Endothelial cell of hepatic sinusoid (primary cell): ENCODE results near the gene DBNL.

Experiments used
- in situ Hi-C: cut with HindIII; loops from 2 replicates; pipeline ENCODE4 v1.10.0; 2017; ENCODE audit warnings: low sequenced_read_pairs

The DBNL gene

DNA sequence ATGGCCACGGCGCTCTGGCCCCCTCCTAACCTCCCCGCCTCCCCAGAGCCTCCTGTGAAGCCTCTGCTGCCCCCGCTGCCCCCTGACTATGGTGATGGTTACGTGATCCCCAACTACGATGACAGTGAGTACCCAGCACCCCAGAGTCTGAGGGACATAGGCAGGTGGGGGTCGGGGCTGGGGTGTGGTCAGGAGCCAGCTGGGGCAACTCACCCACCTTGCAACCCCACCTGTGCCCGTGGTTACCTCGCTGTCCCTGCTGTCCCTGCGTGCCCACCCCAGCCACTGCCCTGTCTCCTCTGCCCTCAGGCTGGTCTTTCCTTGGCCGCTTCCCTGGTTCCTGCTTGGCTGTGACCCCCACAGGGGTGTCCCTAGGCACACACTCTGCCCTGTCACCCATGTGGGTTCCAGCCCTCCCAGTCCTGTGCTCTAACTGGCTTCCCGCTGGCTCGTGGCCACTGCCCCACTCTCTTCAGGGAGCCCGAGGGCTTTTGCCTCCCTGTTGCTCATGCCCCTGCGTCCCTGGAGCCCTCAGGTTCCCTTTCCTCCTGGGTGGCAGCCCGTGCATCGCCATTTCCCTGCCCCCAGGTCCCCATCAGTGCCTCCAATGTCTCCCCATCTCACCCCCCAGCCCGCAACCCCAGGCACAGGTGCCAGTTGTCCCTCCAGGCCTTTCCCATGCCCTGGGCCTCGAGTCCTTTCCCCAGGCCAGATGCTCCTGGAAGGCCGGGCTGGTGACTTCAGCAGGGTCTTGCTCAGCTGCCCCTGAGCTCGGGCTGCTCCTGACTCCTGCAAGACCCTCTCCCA, 63.7 kb downstream of the DBNL start:
- in situ Hi-C loops = no loop called here

DNA sequence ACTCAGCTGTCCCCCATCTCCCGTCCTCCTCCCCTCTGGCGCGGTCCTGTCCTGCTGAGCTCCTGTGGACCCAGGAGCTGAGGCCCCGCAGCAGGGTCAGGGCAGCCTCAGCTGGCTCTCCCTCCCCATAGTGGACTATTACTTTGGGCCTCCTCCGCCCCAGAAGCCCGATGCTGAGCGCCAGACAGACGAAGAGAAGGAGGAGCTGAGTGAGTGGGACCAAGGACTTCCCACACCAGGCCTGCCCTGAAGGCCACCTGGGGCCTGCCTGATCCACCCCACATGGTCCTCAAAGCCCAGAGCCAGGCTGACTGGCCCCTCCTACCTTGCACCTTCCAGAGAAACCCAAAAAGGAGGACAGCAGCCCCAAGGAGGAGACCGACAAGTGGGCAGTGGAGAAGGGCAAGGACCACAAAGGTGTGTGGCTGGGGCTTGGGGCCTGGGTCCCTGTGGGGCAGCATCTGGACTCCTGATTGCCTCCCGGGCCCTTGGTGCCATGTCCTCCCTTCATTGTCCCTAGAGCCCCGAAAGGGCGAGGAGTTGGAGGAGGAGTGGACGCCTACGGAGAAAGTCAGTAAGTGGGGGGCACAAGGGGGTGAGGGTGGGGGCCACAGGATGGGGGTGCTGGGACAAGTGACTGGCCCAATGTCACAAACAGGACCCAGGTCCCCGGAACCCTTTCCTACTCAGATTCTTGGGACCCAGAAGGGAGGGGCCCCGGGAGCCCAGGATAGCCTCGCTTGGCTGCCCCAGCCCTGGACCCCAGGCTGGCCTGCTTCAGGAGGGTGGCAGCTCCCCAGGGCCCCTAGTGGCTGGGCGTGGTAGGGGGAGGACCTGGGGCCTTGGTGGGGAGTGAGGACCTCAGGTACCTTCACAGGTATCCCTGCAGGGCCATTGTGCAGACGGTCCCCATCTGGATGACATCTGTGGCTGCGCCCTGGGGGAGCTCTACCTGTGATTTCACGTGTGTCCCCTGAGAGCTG, 64.6 kb downstream of the DBNL start:
- in situ Hi-C loops = no loop called here

DNA sequence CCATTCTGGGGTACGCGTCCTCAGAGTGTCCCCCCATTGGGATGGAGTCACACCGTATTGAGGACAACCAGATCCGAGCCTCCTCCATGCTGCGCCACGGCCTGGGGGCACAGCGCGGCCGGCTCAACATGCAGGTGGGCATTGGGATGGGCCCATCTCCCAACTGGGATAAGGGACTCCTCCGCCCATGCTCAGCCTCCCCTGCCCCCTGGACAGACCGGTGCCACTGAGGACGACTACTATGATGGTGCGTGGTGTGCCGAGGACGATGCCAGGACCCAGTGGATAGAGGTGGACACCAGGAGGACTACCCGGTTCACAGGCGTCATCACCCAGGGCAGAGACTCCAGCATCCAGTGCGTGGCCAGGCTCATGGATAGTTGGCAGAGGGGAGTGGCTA, 65.5 kb downstream of the DBNL start:
- in situ Hi-C loops = no loop called here

DNA sequence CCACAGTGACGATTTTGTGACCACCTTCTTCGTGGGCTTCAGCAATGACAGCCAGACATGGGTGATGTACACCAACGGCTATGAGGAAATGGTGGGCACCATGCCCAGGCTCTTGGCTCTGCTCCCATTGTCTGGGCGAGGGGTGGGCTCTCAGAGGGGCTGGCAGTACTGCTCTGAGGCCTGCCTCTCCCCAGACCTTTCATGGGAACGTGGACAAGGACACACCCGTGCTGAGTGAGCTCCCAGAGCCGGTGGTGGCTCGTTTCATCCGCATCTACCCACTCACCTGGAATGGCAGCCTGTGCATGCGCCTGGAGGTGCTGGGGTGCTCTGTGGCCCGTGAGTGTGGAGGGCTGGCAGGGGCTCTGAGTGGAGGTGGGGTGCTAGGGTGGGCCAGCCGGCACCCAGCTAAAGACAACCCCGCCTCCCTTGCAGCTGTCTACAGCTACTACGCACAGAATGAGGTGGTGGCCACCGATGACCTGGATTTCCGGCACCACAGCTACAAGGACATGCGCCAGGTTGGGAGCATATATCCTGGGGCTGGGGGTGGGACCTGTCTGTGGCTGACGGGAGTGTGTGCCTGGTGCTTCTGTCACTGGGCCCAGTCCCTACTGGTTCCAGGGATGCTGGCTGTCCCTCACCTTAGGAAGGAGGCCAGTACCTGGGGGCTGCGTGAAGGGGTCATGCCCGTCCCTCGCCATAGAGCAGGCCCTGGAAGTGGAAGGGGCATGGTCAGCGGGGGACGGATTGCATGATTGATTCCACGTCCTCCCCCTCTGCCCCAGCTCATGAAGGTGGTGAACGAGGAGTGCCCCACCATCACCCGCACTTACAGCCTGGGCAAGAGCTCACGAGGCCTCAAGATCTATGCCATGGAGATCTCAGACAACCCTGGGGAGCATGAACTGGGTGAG, 66.5 kb downstream of the DBNL start:
- in situ Hi-C loops = no loop called here
